ENCODE data around the gene DDR1.
"Not testable (repeated sequence)": the region's sequence is repeated elsewhere in the genome, so short reads cannot be mapped to it uniquely, and the experiment has no call there.

Gene DDR1

GRCh38 chr6:30842754-30843610 lies 41.3 kb upstream of the DDR1 start:
- H3K27me3 ChIP-seq (ENCODE audit: control insufficient read depth, insufficient read depth, low read length), result no peaks in the 10 kb centered on the region
- no peak overlapping the region for H3K9ac ChIP-seq (ENCODE audit: low read length)
- no peak overlapping the region for H3K4me3 ChIP-seq (ENCODE audit: low read length)
- H3K4me1 ChIP-seq (ENCODE audit: control insufficient read depth, insufficient read depth, low read length), result no peaks in the 10 kb centered on the region
- H3K36me3 ChIP-seq (ENCODE audit: control insufficient read depth, insufficient read depth, low read length), result no peaks in the 10 kb centered on the region
- no peak overlapping the region for H3K27ac ChIP-seq (ENCODE audit: low read depth, low read length)

DNA sequence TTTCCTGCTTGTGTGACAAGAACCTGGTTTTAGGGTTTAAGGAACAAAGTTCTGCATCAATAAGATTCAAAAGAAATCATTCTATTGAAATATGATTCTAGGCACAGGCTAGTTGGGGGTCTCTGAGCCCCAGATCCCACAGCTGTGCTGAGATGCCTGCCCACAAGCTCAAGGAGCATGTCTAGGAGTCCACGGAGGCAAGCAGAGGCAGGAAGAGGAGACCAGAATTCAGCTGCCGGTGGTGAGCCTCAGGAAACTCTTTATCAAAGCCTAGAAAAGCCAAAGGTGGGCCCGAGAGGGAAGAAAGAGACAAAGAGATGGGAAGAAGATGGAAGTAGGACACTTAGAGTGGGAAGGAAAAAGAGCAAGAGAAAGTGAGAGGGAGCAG lies 40.7 kb upstream of the DDR1 start:
- no peak overlapping the region for H3K27ac ChIP-seq (ENCODE audit: low read depth, low read length)
- H3K4me3 ChIP-seq (ENCODE audit: low read length), result no peak overlapping the region

GRCh38 chr6:30844118-30844535 lies 40.2 kb upstream of the DDR1 start:
- no peaks in the 10 kb centered on the region for H3K27me3 ChIP-seq (ENCODE audit: control insufficient read depth, insufficient read depth, low read length)
- no peaks in the 10 kb centered on the region for H3K36me3 ChIP-seq (ENCODE audit: control insufficient read depth, insufficient read depth, low read length)
- H3K4me3 ChIP-seq (ENCODE audit: low read length), result no peak overlapping the region
- no peak overlapping the region for H3K27ac ChIP-seq (ENCODE audit: low read depth, low read length)
- no peaks in the 10 kb centered on the region for H3K4me1 ChIP-seq (ENCODE audit: control insufficient read depth, insufficient read depth, low read length)
- H3K9ac ChIP-seq (ENCODE audit: low read length), result no peak overlapping the region

More for the DNA sequence above, 40.7 kb upstream of the DDR1 start:
- Histone ChIP-seq H3K9ac (ENCODE audit: low read length) (no peak overlapping the region), H3K36me3 (ENCODE audit: control insufficient read depth, insufficient read depth, low read length) (no peaks in the 10 kb centered on the region), H3K4me1 (ENCODE audit: control insufficient read depth, insufficient read depth, low read length) (no peaks in the 10 kb centered on the region), H3K27me3 (ENCODE audit: control insufficient read depth, insufficient read depth, low read length) (no peaks in the 10 kb centered on the region)

GRCh38 chr6:30845183-30845582 lies 39.1 kb upstream of the DDR1 start:
- H3K4me3 ChIP-seq (ENCODE audit: low read length), result no peak overlapping the region
- H3K9ac ChIP-seq (ENCODE audit: low read length), result no peak overlapping the region
- no peaks in the 10 kb centered on the region for H3K36me3 ChIP-seq (ENCODE audit: control insufficient read depth, insufficient read depth, low read length)
- no peak overlapping the region for H3K27ac ChIP-seq (ENCODE audit: low read depth, low read length)
- H3K4me1 ChIP-seq (ENCODE audit: control insufficient read depth, insufficient read depth, low read length), result no peaks in the 10 kb centered on the region
- no peaks in the 10 kb centered on the region for H3K27me3 ChIP-seq (ENCODE audit: control insufficient read depth, insufficient read depth, low read length)

DNA sequence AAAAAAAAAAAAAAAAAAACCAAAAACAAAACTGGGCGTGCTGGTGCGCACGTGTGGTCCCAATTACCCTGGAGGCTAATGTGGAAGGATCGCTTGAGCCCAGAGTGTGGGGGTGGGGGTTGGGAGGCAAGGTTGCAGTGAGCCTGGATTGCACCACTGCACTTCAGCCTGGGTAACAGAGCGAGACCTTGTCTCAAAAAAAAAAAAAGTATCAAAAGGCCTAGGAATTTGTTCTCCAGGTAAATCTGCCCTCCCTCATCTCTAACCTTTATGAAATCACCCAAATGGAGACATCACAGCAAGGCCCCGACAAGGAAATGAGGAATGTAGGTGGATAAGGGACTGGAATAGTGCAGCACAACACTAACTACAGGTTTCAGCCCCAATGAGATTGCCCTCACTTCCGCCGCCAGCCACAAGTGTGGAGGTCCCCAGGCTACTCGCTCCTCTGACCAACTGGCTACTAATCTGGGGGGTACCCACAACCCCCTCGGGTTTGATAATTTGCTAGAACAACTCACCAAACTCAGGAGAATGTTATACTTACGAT lies 36.8 kb upstream of the DDR1 start:
- H3K4me1 ChIP-seq (ENCODE audit: control insufficient read depth, insufficient read depth, low read length), result no peaks in the 10 kb centered on the region
- no peak overlapping the region for H3K4me3 ChIP-seq (ENCODE audit: low read length)
- H3K27ac ChIP-seq (ENCODE audit: low read depth, low read length), result no peak overlapping the region
- H3K36me3 ChIP-seq (ENCODE audit: control insufficient read depth, insufficient read depth, low read length), result no peaks in the 10 kb centered on the region
- no peaks in the 10 kb centered on the region for H3K27me3 ChIP-seq (ENCODE audit: control insufficient read depth, insufficient read depth, low read length)
- no peak overlapping the region for H3K9ac ChIP-seq (ENCODE audit: low read length)

GRCh38 chr6:30847971-30848436 lies 36.3 kb upstream of the DDR1 start:
- no peaks in the 10 kb centered on the region for H3K4me1 ChIP-seq (ENCODE audit: control insufficient read depth, insufficient read depth, low read length)
- H3K36me3 ChIP-seq (ENCODE audit: control insufficient read depth, insufficient read depth, low read length), result no peaks in the 10 kb centered on the region
- H3K4me3 ChIP-seq (ENCODE audit: low read length), result no peak overlapping the region
- H3K9ac ChIP-seq (ENCODE audit: low read length), result no peak overlapping the region
- no peaks in the 10 kb centered on the region for H3K27me3 ChIP-seq (ENCODE audit: control insufficient read depth, insufficient read depth, low read length)
- no peak overlapping the region for H3K27ac ChIP-seq (ENCODE audit: low read depth, low read length)

DNA sequence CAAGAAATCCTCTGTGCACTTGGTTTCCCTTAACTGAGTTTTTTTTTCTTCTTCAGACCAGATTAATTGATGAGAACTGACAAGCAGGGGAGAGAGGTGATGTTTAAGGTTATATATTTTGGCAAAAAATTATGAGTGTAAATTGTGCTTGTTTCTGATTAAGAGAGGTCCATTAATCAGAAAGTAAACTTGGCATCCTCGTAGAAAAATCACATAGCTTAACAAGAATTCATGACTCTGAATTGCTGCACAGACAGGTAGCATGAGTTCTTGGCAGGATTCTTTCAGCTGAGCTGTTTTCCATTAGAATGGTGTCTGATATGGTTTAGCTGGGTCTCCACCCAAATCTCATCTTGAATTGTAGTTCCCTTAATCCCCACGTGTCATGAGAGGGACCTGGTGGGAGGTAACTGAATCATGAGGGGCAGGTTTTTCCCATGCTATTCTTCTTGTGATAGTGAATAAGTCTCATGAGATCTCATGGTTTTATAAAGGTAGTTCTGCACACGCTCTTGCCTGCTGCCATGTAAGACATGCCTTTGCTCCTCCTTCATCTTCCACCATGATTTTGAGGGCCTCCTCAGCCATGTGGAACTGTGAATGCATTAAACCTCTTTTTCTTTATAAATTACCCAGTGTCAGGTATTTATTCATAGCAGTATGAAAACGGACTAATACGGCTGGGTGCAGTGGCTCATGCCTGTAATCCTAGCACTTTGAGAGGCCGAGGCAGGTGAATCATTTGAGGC lies 34.2 kb upstream of the DDR1 start:
- H3K4me3 ChIP-seq (ENCODE audit: low read length), result no peak overlapping the region

GRCh38 chr6:30852459-30852858 lies 31.9 kb upstream of the DDR1 start:
- not testable (repeated sequence) for H3K4me3 ChIP-seq (ENCODE audit: low read length); H3K27me3 ChIP-seq (ENCODE audit: control insufficient read depth, insufficient read depth, low read length); H3K27ac ChIP-seq (ENCODE audit: low read depth, low read length); H3K9ac ChIP-seq (ENCODE audit: low read length); H3K4me1 ChIP-seq (ENCODE audit: control insufficient read depth, insufficient read depth, low read length); H3K36me3 ChIP-seq (ENCODE audit: control insufficient read depth, insufficient read depth, low read length)

More for the DNA sequence above, 34.2 kb upstream of the DDR1 start:
- H3K36me3 ChIP-seq (ENCODE audit: control insufficient read depth, insufficient read depth, low read length), result no peaks in the 10 kb centered on the region
- H3K9ac ChIP-seq (ENCODE audit: low read length), result no peak overlapping the region
- H3K27ac ChIP-seq (ENCODE audit: low read depth, low read length), result no peak overlapping the region
- H3K4me1 ChIP-seq (ENCODE audit: control insufficient read depth, insufficient read depth, low read length), result no peaks in the 10 kb centered on the region
- H3K27me3 ChIP-seq (ENCODE audit: control insufficient read depth, insufficient read depth, low read length), result no peaks in the 10 kb centered on the region

DNA sequence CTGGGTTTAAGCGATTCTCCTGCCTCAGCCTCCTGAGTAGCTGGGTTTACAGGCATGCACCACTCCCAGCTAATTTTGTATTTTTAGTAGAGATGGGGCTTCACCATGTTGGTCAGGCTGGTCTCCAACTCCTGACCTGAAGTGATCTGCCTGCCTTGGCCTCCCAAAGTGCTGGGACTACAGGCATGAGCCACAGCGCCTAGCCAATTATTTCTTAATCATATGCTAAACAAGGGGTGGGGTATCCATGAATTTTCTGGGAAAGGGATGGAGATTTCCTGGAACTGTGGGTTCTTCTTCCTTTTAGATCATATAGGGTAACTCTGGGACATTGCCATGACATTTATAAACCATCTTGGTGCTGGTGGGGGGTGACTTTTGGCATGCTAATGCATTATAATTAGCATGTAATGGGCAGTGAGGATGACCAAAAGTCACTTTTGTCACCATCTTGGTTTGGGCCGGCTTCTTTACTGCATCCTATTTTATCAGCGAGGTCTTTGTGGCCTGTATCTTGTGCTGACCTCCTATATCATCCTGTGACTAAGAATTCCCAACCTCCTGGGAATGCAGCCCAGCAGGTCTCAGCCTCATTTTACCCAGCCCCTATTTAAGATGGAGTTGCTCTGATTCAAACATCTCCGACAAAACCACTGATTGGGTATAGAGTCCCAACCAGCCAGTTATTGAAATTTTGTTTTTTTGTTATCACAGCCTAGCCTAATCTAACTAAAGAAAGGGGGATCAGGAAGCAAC lies 29.9 kb upstream of the DDR1 start:
- Histone ChIP-seq H3K4me3 (ENCODE audit: low read length) (no peak overlapping the region), H3K27ac (ENCODE audit: low read depth, low read length) (no peak overlapping the region), H3K9ac (ENCODE audit: low read length) (no peak overlapping the region), H3K36me3 (ENCODE audit: control insufficient read depth, insufficient read depth, low read length) (no peaks in the 10 kb centered on the region), H3K27me3 (ENCODE audit: control insufficient read depth, insufficient read depth, low read length) (no peaks in the 10 kb centered on the region), H3K4me1 (ENCODE audit: control insufficient read depth, insufficient read depth, low read length) (no peaks in the 10 kb centered on the region)

- Histone ChIP-seq H3K9ac (ENCODE audit: low read length) (no peak overlapping the region), H3K27me3 (ENCODE audit: control insufficient read depth, insufficient read depth, low read length) (no peaks in the 10 kb centered on the region)
Measured at GRCh38 chr6:30855429-30856075, 28.8 kb upstream of the DDR1 start.

GRCh38 chr6:30857112-30857511 lies 27.2 kb upstream of the DDR1 start:
- no peak overlapping the region for H3K9ac ChIP-seq (ENCODE audit: low read length)
- H3K4me3 ChIP-seq (ENCODE audit: low read length), result no peak overlapping the region
- no peaks in the 10 kb centered on the region for H3K36me3 ChIP-seq (ENCODE audit: control insufficient read depth, insufficient read depth, low read length)
- no peaks in the 10 kb centered on the region for H3K27me3 ChIP-seq (ENCODE audit: control insufficient read depth, insufficient read depth, low read length)
- H3K27ac ChIP-seq (ENCODE audit: low read depth, low read length), result no peak overlapping the region
- H3K4me1 ChIP-seq (ENCODE audit: control insufficient read depth, insufficient read depth, low read length), result no peaks in the 10 kb centered on the region

More at GRCh38 chr6:30855429-30856075, 28.8 kb upstream of the DDR1 start:
- Histone ChIP-seq H3K36me3 (ENCODE audit: control insufficient read depth, insufficient read depth, low read length) (no peaks in the 10 kb centered on the region), H3K4me1 (ENCODE audit: control insufficient read depth, insufficient read depth, low read length) (no peaks in the 10 kb centered on the region), H3K4me3 (ENCODE audit: low read length) (no peak overlapping the region), H3K27ac (ENCODE audit: low read depth, low read length) (no peak overlapping the region)
